ENCODE results near the gene CENPU.
"Not testable (repeated sequence)": the region's sequence is repeated elsewhere in the genome, so short reads cannot be mapped to it uniquely, and the experiment has no call there.

- TF ChIP-seq ZNF274 (IDR thresholded peaks at IDR 0.05; ENCODE audit: borderline replicate concordance, extremely low read depth, low read length); ATF2 (IDR thresholded peaks at IDR 0.05; ENCODE audit: low read length); MAX (IDR thresholded peaks at IDR 0.05); NRF1 (IDR thresholded peaks at IDR 0.05; ENCODE audit: low read depth, low read length); EZH2 (IDR thresholded peaks at IDR 0.05; ENCODE audit: low read depth, low read length, severe bottlenecking); ASH2L (IDR thresholded peaks at IDR 0.05; ENCODE audit: low read length); CTCF (IDR thresholded peaks at IDR 0.05; ENCODE audit: control extremely low read depth in 1 of 3, insufficient read depth in 1 of 3, low read depth in 1 of 3, low read length in 3 of 3); PHF8 (conservative IDR thresholded peaks at IDR 0.05; ENCODE audit: low read depth, low read length); CBX5 (IDR thresholded peaks at IDR 0.05; ENCODE audit: low read depth, low read length); TCF12 (IDR thresholded peaks at IDR 0.05; ENCODE audit: low read depth, low read length); POLR2A (IDR thresholded peaks at IDR 0.05; ENCODE audit: control extremely low read depth in 1 of 2, low read depth in 2 of 2, low read length in 2 of 2); EGR1 (IDR thresholded peaks at IDR 0.05; ENCODE audit: borderline replicate concordance, low read depth, low read length); HDAC6 (IDR thresholded peaks at IDR 0.05; ENCODE audit: low read depth, low read length); EP300 (IDR thresholded peaks at IDR 0.05; ENCODE audit: borderline replicate concordance in 1 of 2, low read depth in 2 of 2, low read length in 2 of 2): not testable (repeated sequence)
Observed at GRCh38 chr4:184741651-184742050, 7.8 kb upstream of the CENPU start.

Measured in H1 (cell line).